MCF 10A (cell line): ENCODE data around the gene STPG3. TPM values are rescaled to one million over a fixed set of nuclear protein-coding genes. Genes with fewer than 3 reads are reported as not detected.
A peak's percentile ranks its signal among the peaks of the same experiment; 100 is the strongest.

Source experiments
- BruUV-seq: library from RNA; stranded (reverse); fragments of 400-500 nt; replicated peaks from 2 replicates; lab custom pipeline; 2021; lab: Mats Ljungman, UMichigan
- CTCF ChIA-PET: fragments of 300-600 bp; sonication (Branson Sonifier 250); formaldehyde crosslinking; extraction: SDS; loops from one replicate; lab custom pipeline; 2021; ENCODE audit warnings: antibody characterized with exemption, inconsistent platforms; lab: Yijun Ruan, JAX
- POLR2A ChIA-PET: fragments of 300-600, 350-650 bp; sonication (Branson Sonifier 250); formaldehyde crosslinking; extraction: SDS; loops from one replicate; lab custom pipeline; 2020; ENCODE audit warnings: antibody characterized with exemption, inconsistent platforms; lab: Yijun Ruan, JAX
- DNase-seq: peaks from one replicate; pipeline ENCODE4 v3.0.0-alpha.2; 2018; ENCODE audit not compliant: unreplicated experiment
- H3K27ac Mint-ChIP-seq: one replicate; pipeline ENCODE4 v1.8.0; 2022; ENCODE audit warnings: mild to moderate bottlenecking, low read depth, mixed read lengths; ENCODE audit not compliant: unreplicated experiment
- H3K27me3 Mint-ChIP-seq: one replicate; pipeline ENCODE4 v1.8.0; 2022; ENCODE audit warnings: mixed read lengths; ENCODE audit not compliant: insufficient read depth, unreplicated experiment
- H3K36me3 Mint-ChIP-seq: one replicate; pipeline ENCODE4 v1.8.0; 2022; ENCODE audit warnings: mild to moderate bottlenecking, moderate library complexity, mixed read lengths; ENCODE audit not compliant: insufficient read depth, unreplicated experiment
- H3K4me1 Mint-ChIP-seq: one replicate; pipeline ENCODE4 v1.8.0; 2022; ENCODE audit warnings: mixed read lengths; ENCODE audit not compliant: insufficient read depth, unreplicated experiment
- H3K4me3 Mint-ChIP-seq: one replicate; pipeline ENCODE4 v1.8.0; 2022; ENCODE audit warnings: mild to moderate bottlenecking, moderate library complexity, mixed read lengths; ENCODE audit not compliant: unreplicated experiment
- H3K9me3 Mint-ChIP-seq: one replicate; pipeline ENCODE4 v1.8.0; 2022; ENCODE audit warnings: mixed read lengths; ENCODE audit not compliant: unreplicated experiment
- CTCF ChIP-seq: fragments of 200-600 bp; IDR thresholded peaks from one replicate; pipeline ENCODE4 v1.8.0; 2022; ENCODE audit warnings: antibody characterized with exemption, mild to moderate bottlenecking; ENCODE audit not compliant: unreplicated experiment
- intact Hi-C: fragments of 100-400 bp; cut with micrococcal nuclease; formaldehyde crosslinking; loops from 2 replicates; pipeline ENCODE4 v1.14.1; 2022
- total RNA-seq: library from RNA; stranded (reverse); gene quantifications from 2 replicates; pipeline ENCODE4 v1.2.3, GENCODE V29; 2022

Gene STPG3
- total RNA-seq, 1 experiment from 2014 or later = not detected

- Mint-ChIP-seq H3K4me3 (peak overlapping the region; percentile 88), H3K4me1 (peaks cover 16% of the 10 kb centered on the region), H3K27me3 (no peaks in the 10 kb centered on the region), H3K36me3 (peaks cover 47% of the 10 kb centered on the region), H3K27ac (no peak overlapping the region), H3K9me3 (no peaks in the 10 kb centered on the region)
- CTCF ChIA-PET = interaction anchor here (0.6 to 3.8 kb wide), 6 partner anchors 10 to 238 kb away, joined by 3 to 9 read pairs (median 4); partner anchors contain the start of gene RNF224
- POLR2A ChIA-PET = interaction anchor here (0.7 to 4.2 kb wide), 5 partner anchors 10 to 120 kb away, joined by 3 to 38 read pairs (median 13); partner anchors contain the start of genes MAN1B1 and TUBB4B
- BruUV-seq = TSS peak; percentile 71
- intact Hi-C loops = no loop called here
- DNase-seq = no peak
- TF ChIP-seq CTCF = no peak
Observed at GRCh38 chr9:137206602-137207001, 44.5 kb upstream of the STPG3 start.

- POLR2A ChIA-PET = interaction anchor here (1.0 to 1.6 kb wide), 2 partner anchors 11 to 1305 kb away, joined by 3 to 4 read pairs; no protein-coding TSS in a partner anchor
Observed at GRCh38 chr9:137211532-137211931, 39.6 kb upstream of the STPG3 start.

GRCh38 chr9:137212520-137212919 is 38.6 kb upstream of the STPG3 start:
- ChIA-PET CTCF (no interaction called here), POLR2A (no interaction called here)
- Mint-ChIP-seq H3K36me3 (peaks cover 38% of the 10 kb centered on the region), H3K4me3 (no peak overlapping the region), H3K9me3 (no peaks in the 10 kb centered on the region), H3K27ac (no peak overlapping the region), H3K27me3 (no peaks in the 10 kb centered on the region), H3K4me1 (peaks cover 7% of the 10 kb centered on the region)
- no peak for DNase-seq
- BruUV-seq = no TSS peak
- intact Hi-C loops = no loop called here
- no peak for TF ChIP-seq CTCF

More at GRCh38 chr9:137211532-137211931, 39.6 kb upstream of the STPG3 start:
- Mint-ChIP-seq H3K36me3 (peaks cover 43% of the 10 kb centered on the region), H3K4me1 (peaks cover 12% of the 10 kb centered on the region), H3K9me3 (no peaks in the 10 kb centered on the region), H3K27ac (no peak overlapping the region), H3K27me3 (no peaks in the 10 kb centered on the region), H3K4me3 (no peak overlapping the region)
- BruUV-seq = no TSS peak
- CTCF ChIA-PET = no interaction called here
- no peak for TF ChIP-seq CTCF
- no peak for DNase-seq
- intact Hi-C loops = no loop called here

- peak; percentile 26 for TF ChIP-seq CTCF
- H3K9me3 Mint-ChIP-seq = no peaks in the 10 kb centered on the region
- no peak overlapping the region for H3K4me3 Mint-ChIP-seq
- ChIA-PET CTCF (no interaction called here), POLR2A (interaction anchor here (0.8 kb wide), 1 partner anchor 114 kb away, joined by 3 read pairs; no protein-coding TSS in a partner anchor)
- H3K4me1 Mint-ChIP-seq = peaks cover 5% of the 10 kb centered on the region
- no peak overlapping the region for H3K27ac Mint-ChIP-seq
- peaks cover 29% of the 10 kb centered on the region for H3K36me3 Mint-ChIP-seq
- intact Hi-C loops = no loop called here
- DNase-seq = no peak
- no TSS peak for BruUV-seq
- H3K27me3 Mint-ChIP-seq = no peaks in the 10 kb centered on the region
Observed at GRCh38 chr9:137213160-137214060, 37.7 kb upstream of the STPG3 start.
